ENCODE measurements around the gene RIPK3. TPM values are rescaled to one million over a fixed set of nuclear protein-coding genes. Genes with fewer than 3 reads are reported as not detected.
"Not testable (repeated sequence)": the region's sequence is repeated elsewhere in the genome, so short reads cannot be mapped to it uniquely, and the experiment has no call there.

Gene RIPK3
- total RNA-seq, result 22.4 TPM

DNA sequence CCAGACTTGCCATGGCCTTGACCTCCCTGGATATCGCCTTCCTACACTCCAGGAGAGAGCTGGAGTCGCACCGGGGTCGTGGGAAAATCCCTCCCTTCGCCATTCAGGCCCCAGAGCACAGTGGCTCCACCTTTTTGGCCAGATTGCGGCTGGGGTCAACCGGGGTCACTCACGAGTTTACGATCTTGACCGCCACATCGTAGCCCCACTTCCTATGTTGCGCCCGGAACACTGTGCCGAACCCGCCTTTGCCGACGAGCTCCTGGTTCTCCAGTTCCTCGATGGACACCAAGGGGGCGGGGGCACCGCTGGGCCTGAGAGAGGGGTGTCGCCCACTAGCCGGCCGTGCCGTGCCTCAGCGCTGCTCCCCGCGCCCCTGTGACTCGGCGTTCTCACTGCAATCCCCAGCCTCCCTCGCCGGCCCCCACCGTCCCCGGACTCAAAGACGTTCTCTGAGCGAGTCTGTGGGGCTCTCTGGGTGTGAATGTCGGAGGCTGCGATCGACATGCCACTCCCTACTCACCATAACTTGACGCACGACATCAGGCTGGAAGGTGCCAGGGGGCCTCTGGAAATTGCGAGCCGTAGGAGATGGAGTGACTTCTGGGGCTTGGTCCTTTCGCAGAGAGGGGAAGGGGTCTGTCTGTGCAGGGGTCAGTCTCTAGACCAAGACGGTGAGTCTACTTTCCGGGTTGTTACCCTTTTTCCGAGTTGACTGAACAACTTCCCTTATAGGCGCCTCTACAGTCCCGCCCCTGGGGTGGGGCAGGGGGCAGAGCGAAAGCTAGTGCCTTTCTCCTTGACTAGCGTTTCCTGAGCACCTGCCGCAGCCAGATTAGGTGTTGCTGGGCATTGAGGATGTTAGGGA, at the start of gene RIPK3:
TSS of gene RIPK3 (minus strand) at position 708 of the 868 bp plus-strand sequence. CDS start at position 543, 165 bp downstream.
- DNase-seq (ENCODE audit: low spot score), result peak; percentile 76

GRCh38 chr14:24389226-24389848, 49.5 kb upstream of the RIPK3 start:
- DNase-seq (ENCODE audit: low spot score), result no peak

- DNase-seq (ENCODE audit: low spot score), result no peak
Observed at GRCh38 chr14:24388474-24389179, 48.8 kb upstream of the RIPK3 start.

GRCh38 chr14:24387579-24387978, 47.8 kb upstream of the RIPK3 start:
- not testable (repeated sequence) for DNase-seq (ENCODE audit: low spot score)

- DNase-seq (ENCODE audit: low spot score), result no peak
Observed at GRCh38 chr14:24387009-24387345, 47.2 kb upstream of the RIPK3 start.

GRCh38 chr14:24385524-24385923, 45.7 kb upstream of the RIPK3 start:
- no peak for DNase-seq (ENCODE audit: low spot score)

GRCh38 chr14:24384169-24384568, 44.4 kb upstream of the RIPK3 start:
- DNase-seq (ENCODE audit: low spot score), result no peak

- no peak for DNase-seq (ENCODE audit: low spot score)
Observed at GRCh38 chr14:24382064-24382371, 42.2 kb upstream of the RIPK3 start.

- DNase-seq (ENCODE audit: low spot score), result no peak
Observed at GRCh38 chr14:24381363-24382063, 41.7 kb upstream of the RIPK3 start.

DNA sequence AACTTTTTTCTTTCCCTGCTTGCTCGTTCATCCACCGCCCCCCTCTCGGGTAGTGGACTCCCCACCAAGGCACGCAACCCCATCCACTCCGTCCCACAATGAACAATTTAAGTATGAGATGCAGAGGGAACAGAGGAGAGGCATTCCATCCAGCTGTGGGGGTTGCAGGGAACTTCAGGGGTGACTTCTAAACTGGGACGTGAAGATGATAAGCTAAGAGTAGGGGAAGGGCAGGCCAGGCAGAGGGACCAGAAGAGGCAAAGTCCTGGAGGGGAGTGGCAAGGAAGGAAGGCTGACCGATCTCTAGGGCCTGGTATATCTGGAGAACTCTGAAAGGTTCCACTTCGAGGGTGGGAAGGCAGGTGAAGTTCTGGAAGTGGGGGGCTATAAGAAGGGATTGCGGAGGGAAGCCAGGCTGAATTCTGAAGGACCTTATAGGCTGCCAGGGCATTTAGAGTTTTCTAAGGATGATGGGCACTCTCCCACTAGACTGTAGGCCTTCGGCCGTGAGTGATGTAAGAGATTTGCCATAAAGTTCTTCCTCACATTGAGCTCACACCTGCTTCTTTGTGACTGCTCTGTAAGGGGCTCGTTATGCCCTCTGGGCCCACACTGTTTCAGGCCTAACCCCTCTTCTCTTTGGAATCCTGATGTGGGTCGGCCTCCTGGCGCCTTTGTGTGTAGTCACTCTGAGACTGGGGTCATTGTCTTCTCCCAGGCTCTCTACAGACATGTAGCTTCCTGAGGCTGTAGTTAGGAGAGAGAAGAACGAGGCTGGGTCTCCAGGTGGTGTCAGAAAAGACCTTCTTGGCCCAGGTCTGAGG, 40.3 kb upstream of the RIPK3 start:
- no peak for DNase-seq (ENCODE audit: low spot score)

- DNase-seq (ENCODE audit: low spot score), result no peak
Observed at GRCh38 chr14:24378981-24379906, 39.5 kb upstream of the RIPK3 start.

DNA sequence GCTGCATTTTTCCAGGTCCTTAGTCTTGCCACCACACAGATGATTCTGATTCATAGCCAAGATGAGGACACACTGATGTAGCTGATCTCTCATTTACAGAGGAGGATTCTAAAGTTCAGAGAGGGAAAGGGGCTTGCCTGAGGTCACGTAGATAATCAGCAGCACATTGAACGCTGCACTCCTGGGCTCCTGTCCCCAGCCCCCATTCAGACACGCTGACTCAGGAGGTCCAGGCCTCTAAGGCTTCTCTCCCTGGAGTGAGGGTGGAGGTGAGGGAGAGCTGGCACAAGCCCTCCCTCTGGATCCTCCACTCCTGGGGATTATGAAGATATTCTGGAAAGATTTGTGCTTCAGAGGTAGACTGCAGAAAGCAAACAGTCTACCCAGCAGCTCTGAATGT, 38.5 kb upstream of the RIPK3 start:
- no peak for DNase-seq (ENCODE audit: low spot score)

DNA sequence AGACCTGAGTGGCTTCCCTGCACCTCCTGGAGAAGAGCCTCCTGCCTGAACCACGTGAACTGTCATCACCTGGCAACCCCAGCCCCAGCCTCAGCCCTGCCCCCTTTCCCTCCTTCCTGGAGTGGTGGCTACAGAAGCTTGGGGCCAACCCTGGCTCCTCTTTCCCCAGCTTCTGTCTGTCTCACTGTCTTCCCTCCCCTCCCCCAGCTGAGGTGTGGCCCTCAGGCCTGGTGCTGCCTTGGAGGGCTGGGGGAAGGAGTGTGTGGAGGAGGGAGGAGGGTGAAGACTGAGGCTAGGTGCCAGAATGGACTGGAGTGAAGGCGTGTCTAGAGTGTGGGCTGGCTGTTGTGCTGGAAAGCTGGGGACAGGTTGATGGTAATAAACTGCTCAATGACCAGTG, 37.9 kb upstream of the RIPK3 start:
- DNase-seq (ENCODE audit: low spot score), result no peak

DNA sequence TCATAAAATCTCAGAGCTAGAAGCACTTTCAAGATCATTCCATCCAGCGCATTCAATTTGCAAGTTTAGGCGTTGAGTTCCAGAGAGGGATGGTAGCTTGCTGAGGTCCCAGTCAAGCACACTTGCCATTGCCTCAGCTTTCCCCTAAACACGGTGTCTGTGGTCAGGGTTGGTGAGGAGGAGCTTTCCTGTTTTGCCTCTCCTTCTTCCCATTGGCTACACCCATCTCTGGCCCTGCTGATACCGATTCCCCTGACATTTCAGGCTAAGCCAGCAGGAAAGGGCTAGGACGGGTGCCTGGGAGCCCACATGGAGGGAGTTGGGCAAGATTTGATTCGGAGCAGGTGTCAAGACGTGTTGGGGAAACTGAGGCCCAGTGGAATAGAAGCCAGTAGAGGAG, 37.3 kb upstream of the RIPK3 start:
- no peak for DNase-seq (ENCODE audit: low spot score)

- DNase-seq (ENCODE audit: low spot score), result no peak
Observed at GRCh38 chr14:24376448-24377070, 36.8 kb upstream of the RIPK3 start.

DNA sequence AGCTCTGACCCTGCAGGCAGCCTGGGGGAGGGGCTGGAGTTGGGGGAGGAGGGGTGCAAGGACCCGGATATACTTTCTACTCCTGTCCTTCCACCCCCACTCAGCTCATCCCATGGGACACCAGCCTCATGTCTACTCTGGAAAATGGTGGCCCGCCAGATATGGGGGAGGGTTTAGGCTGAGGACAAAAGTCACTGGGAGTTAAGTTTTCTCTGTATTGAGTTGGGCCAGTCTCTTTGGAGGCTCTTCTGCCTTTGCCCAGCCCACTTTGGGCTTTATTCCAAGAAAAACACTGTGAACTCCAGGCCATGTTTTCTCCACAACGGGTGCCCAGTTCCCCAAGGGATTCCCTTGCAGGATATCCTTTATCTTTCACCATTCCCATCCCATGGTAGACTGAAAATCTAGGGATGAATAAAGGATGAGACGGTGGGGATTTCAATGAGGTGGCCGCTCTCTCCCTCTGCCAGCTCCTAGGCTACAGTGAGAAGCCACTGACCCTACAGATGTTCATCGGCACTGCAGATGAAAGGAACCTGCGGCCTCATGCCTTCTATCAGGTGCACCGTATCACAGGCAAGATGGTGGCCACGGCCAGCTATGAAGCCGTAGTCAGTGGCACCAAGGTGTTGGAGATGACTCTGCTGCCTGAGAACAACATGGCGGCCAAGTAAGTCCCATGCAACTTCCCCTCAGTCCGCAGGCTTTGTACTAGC, 33.1 kb upstream of the RIPK3 start:
- DNase-seq (ENCODE audit: low spot score), result no peak

DNA sequence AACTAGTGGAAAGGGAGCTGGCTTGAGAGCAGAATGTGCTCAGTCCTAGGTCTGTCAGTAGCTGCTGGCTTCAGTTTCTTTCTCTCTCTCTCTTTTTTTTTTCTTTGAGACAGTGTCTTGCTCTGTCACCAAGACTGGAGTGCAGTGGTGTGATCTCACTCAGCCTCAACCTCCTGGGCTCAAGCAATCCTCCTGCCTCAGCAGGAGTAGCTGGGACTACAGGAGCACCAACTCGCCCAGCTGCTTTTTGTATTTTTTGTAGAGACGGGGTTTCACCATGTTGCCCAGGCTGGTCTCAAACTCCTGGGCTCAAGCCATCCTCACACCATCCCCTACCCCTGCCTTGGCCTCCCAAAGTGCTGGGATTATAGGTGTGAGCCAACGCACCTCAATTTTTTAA, 31.8 kb upstream of the RIPK3 start:
- not testable (repeated sequence) for DNase-seq (ENCODE audit: low spot score)

GRCh38 chr14:24370748-24371147, 31.0 kb upstream of the RIPK3 start:
- no peak for DNase-seq (ENCODE audit: low spot score)
